Naive thymus-derived CD8-positive, alpha-beta T cell (primary cell): Measurements from ENCODE around the gene PIAS1. TPM values are rescaled to one million over a fixed set of nuclear protein-coding genes. Genes with fewer than 3 reads are reported as not detected.

ENCODE experiments used
- ATAC-seq, 2 donors: fragments of 150-1000 bp; cut with Tn5 transposase in 1 of 2; sonication (Bioruptor Pico), chemical (Tn5 transposase) in 1 of 2; 1 replicate in 1 of 2; 2 replicates in 1 of 2; pipeline ENCODE4 v1.10.0; 2021; ENCODE audit warnings: mild to moderate bottlenecking in 2 of 2, moderate library complexity in 2 of 2
- POLR2A ChIA-PET: fragments of 350-600 bp; sonication (Branson Sonifier 250); formaldehyde crosslinking; loops from one replicate; lab custom pipeline; 2021; ENCODE audit warnings: antibody characterized with exemption; lab: Charles Lee
- DNase-seq, 10 donors: peaks; one replicate each; pipeline versions ENCODE4 v3.0.0 to v3.0.0-alpha.2; 2020 to 2022
- H3K27ac Mint-ChIP-seq, 10 donors: one replicate each; pipeline ENCODE4 v1.8.0; 2020 to 2022; ENCODE audit warnings: mild to moderate bottlenecking in 10 of 10, mixed read lengths in 10 of 10, moderate library complexity in 4 of 10, inconsistent platforms in 1 of 10
- H3K27me3 Mint-ChIP-seq, 5 donors: one replicate each; pipeline ENCODE4 v1.8.0; 2021 to 2022; ENCODE audit warnings: mixed read lengths in 5 of 5
- H3K36me3 Mint-ChIP-seq, 3 donors: one replicate each; pipeline ENCODE4 v1.8.0; 2020 to 2022; ENCODE audit warnings: mixed read lengths in 3 of 3, mild to moderate bottlenecking in 2 of 3, inconsistent platforms in 1 of 3
- H3K4me1 Mint-ChIP-seq, 4 donors: one replicate each; pipeline ENCODE4 v1.8.0; 2021 to 2022; ENCODE audit warnings: mixed read lengths in 4 of 4
- H3K4me3 Mint-ChIP-seq, 10 donors: one replicate each; pipeline ENCODE4 v1.8.0; 2020 to 2022; ENCODE audit warnings: mild to moderate bottlenecking in 10 of 10, mixed read lengths in 10 of 10, moderate library complexity in 6 of 10, inconsistent platforms in 1 of 10
- H3K9me3 Mint-ChIP-seq, 9 donors: one replicate each; pipeline ENCODE4 v1.8.0; 2020 to 2022; ENCODE audit warnings: mixed read lengths in 9 of 9, mild to moderate bottlenecking in 3 of 9, inconsistent platforms in 1 of 9, moderate library complexity in 1 of 9
- polyA plus RNA-seq, 3 donors: library from polyadenylated mRNA; unstranded; fragments of 300-500 nt; fragmentation: Illumina TruSeq; gene quantifications; one replicate each; pipeline ENCODE4 v1.2.3, GENCODE V29; 2021
- total RNA-seq, 8 experiments: library from RNA in 2 of 8; stranded (reverse) in 2 of 8; gene quantifications; one replicate each; pipeline ENCODE4 v1.2.3 and lab custom pipeline; 2021 to 2026

Gene PIAS1
- total and polyA plus RNA-seq, 5 experiments from 2014 or later, result 90.0 to 149 (median 120) TPM

DNA sequence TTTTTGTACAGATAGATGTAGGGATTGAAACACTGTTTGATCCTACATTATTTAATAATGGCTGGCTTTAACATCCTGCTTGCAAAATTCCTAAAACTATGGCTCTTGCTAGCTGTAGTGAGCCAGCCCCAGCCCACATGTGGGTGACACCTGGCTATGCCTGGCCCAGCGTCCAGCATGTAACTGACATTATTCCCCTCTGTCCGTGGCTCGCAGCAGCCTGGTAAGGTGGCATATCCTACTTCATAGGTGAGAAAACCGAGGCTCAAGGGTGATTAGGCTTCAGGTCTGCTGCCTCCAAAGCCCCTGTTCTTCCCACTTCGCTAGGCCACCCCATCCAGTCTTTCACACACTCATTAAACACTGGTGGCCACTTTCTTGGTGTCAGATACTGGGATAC, 149.4 kb downstream of the PIAS1 start:
- Mint-ChIP-seq H3K27me3 (no peaks in the 10 kb centered on the region), H3K4me3 (no peak overlapping the region), H3K27ac (peak overlapping the region in 1 of 10 donors; percentile 32), H3K36me3 (no peaks in the 10 kb centered on the region), H3K4me1 (peaks cover 5 to 9% (median 7%) of the 10 kb centered on the region in 4 donors), H3K9me3 (no peaks in the 10 kb centered on the region)
- no peak for ATAC-seq
- no peak for DNase-seq
- POLR2A ChIA-PET, result interaction anchor here (0.6 kb wide), 1 partner anchor 1255 kb away, joined by 4 read pairs; no protein-coding TSS in a partner anchor

DNA sequence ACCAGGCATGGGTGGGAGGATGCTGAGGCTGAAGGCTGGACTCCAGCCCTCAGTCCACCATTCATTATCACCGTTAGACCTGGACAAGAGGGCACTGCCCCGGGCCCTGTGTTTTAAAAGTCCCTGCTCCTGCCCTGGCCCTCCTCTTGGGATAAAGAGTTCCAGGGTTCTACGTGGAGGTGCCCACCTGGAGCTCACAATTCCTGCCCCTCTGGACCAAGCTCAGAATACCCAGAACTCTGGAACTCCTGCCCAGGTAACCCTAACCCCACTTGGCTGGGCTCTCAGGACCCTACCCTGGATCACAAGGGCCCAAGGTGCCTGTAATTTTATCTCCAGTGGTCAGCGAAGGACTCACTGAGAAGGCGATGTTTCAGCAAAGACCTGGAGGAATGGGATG, 149.8 kb downstream of the PIAS1 start:
- no peak overlapping the region for H3K4me3 Mint-ChIP-seq
- DNase-seq (no peak), ATAC-seq (no peak)
- H3K36me3 Mint-ChIP-seq, result no peaks in the 10 kb centered on the region
- POLR2A ChIA-PET, result interaction anchor here (0.6 kb wide), 1 partner anchor 1254 kb away, joined by 4 read pairs; no protein-coding TSS in a partner anchor
- peaks cover 9 to 14% (median 11%) of the 10 kb centered on the region in 4 donors for H3K4me1 Mint-ChIP-seq
- H3K27me3 Mint-ChIP-seq, result no peaks in the 10 kb centered on the region
- no peak overlapping the region for H3K27ac Mint-ChIP-seq
- no peaks in the 10 kb centered on the region for H3K9me3 Mint-ChIP-seq

DNA sequence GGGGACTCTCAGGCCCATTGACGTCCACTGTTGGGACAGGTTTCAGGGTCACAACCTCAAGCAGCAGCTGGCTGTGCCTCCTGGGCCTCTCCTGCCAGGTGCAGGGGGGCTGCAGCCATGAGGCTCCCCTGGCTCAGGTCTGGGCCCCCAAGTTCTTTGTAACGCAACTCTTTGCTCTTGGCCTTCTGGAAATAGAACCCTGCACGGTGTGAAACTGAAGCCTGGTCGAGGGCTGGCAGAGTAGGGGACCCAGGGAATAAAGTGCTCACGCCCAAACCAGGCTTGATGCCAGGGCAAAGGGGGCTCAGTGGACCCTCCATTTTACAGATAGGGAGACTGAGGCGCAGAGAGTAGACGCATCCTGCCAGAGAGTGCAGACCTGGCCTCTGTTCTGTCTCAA, 150.2 kb downstream of the PIAS1 start:
- Mint-ChIP-seq H3K36me3 (no peaks in the 10 kb centered on the region), H3K27me3 (no peaks in the 10 kb centered on the region), H3K4me3 (no peak overlapping the region), H3K9me3 (no peaks in the 10 kb centered on the region), H3K27ac (no peak overlapping the region), H3K4me1 (peaks cover 9 to 16% (median 14%) of the 10 kb centered on the region in 4 donors)
- POLR2A ChIA-PET, result no interaction called here
- DNase-seq, result no peak
- ATAC-seq, result no peak

DNA sequence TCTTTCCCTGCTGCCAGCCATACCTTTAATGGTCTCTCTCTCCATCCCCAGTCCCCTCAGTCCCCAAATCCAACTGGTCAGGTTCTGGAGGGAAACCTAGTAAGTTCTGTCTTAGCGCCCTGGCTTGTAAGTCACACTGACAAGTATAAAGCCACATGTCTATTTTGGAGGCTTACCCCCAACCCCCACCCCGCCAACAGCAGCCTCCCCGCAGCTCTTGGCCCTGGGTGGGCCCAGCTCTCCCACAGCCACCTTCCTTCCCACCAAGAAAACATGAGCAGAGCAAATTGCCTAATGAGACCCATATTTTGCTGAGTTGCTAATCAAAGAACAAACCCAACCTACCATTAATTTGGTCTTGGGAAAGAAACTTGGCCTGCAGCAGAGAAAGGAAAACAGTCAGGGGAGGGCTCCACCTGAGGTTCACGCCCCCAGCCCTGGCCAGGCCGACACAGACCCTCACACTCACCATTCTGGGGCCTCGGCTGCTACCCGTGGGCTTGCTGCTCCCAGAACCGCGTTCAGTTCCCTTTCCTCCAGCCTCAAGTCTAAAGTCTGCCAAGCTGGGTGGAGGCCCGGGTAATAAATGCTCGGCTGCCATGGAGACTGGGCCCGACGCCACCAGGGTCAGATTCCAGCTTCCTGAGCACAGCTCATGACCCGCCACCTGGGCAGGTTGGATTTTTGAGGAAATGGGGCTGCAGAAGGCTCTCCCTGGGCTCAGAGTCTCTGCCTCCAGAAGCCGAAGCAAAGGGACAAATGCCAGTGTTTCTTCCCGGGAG, 150.9 kb downstream of the PIAS1 start, which contains the start of gene CALML4:
TSS of gene CALML4 (minus strand) at position 557 of the 782 bp plus-strand sequence. CDS start at position 472, 85 bp downstream.
- H3K27ac Mint-ChIP-seq, result peak within 1 kb of the TSS in 2 of 10 donors; percentile 25 to 46
- POLR2A ChIA-PET, result no interaction called here

DNA sequence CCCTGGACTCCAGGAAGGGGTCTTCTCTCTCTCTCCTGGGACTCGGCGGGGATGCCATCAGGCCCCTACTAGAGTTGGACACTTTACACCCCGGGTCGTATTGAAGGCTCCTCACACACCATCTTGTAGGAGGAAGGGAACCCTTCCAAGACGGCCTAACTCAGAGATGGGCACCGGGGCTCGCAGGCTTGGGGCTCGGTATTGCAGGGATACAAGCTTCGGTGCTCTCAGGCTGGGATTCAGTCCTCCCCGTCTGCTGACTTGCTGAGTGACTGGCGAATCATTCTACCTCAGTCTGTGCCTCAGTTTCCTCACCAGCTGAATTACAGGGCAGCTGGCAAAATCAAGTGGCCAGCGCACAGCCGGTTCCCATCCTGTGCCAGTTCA, 151.4 kb downstream of the PIAS1 start:
- ATAC-seq (no peak), DNase-seq (no peak)
- Mint-ChIP-seq H3K9me3 (no peaks in the 10 kb centered on the region), H3K4me1 (peaks cover 13 to 24% (median 23%) of the 10 kb centered on the region in 4 donors), H3K36me3 (no peaks in the 10 kb centered on the region), H3K27me3 (no peaks in the 10 kb centered on the region), H3K4me3 (peak overlapping the region in 1 of 10 donors; percentile 24), H3K27ac (peak overlapping the region in 2 of 10 donors; percentile 25 to 46)
- POLR2A ChIA-PET, result no interaction called here

More for the DNA sequence above, 150.9 kb downstream of the PIAS1 start, which contains the start of gene CALML4:
- Mint-ChIP-seq H3K27me3 (no peaks in the 10 kb centered on the region), H3K4me1 (peaks cover 13 to 22% (median 20%) of the 10 kb centered on the region in 4 donors), H3K9me3 (no peaks in the 10 kb centered on the region), H3K36me3 (no peaks in the 10 kb centered on the region), H3K4me3 (peak within 1 kb of the TSS in 2 of 10 donors; percentile 24 to 49)
- DNase-seq (no peak), ATAC-seq (no peak)

DNA sequence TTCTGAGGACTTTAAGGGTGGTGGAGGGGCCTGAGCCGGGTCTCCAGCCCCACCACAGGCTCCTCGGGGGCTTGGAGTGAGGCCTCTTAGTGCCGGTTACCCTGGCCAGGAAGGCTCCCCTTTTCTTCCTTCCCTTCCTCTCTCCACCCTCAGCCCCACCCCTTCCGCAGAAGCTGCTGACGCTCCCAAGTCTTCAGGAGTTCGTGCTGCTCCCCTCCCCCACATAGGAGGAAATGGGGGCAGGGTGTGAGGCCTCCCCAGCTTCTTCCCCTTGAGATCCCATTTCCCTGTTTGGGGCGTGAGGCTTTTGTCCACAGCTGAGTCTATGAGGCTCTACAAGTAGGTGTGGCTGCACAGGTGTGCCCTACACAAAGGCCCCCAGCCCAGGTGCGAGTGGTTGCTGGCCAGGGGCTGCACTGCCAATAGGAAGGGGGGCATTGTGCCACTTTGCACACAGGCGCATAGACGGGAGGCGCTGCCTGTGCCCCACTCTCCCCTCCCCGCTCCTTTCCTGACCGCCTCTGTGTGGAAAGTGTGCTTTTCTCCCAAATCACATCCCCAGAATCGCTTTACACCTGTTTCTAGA, 151.9 kb downstream of the PIAS1 start:
- H3K4me1 Mint-ChIP-seq, result peaks cover 13 to 24% (median 23%) of the 10 kb centered on the region in 4 donors
- H3K27ac Mint-ChIP-seq, result peak overlapping the region in 3 of 10 donors; percentile 8 to 48 (median 25)
- no peak for DNase-seq
- POLR2A ChIA-PET, result no interaction called here
- no peaks in the 10 kb centered on the region for H3K27me3 Mint-ChIP-seq
- no peak for ATAC-seq
- H3K36me3 Mint-ChIP-seq, result no peaks in the 10 kb centered on the region
- no peaks in the 10 kb centered on the region for H3K9me3 Mint-ChIP-seq
- H3K4me3 Mint-ChIP-seq, result peak overlapping the region in 2 of 10 donors; percentile 24 to 49

DNA sequence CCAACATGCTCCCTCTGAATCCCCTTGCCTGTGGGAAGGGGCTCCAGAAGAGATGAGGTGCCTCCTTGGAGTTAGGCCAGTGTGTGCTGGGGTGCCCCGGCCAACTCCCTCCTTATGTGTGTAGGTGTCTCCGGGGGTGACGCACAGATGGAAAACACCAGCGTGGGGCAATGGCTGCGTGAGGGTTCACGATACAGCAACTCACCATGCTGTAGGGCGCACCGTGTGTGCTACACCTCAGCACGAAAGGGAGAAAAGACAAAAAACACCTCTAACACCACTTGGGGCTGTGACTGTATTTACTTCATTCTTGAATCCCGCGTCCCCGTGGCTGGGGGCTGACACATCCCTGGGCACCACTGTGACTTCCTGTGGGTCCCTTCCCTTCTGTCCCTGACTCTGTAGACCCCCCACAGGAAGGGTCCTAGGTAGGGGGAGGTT, 152.6 kb downstream of the PIAS1 start:
- no peaks in the 10 kb centered on the region for H3K9me3 Mint-ChIP-seq
- peak overlapping the region in 1 of 10 donors; percentile 48 for H3K4me3 Mint-ChIP-seq
- H3K4me1 Mint-ChIP-seq, result peaks cover 11 to 24% (median 23%) of the 10 kb centered on the region in 4 donors
- peak overlapping the region in 1 of 10 donors; percentile 25 for H3K27ac Mint-ChIP-seq
- peaks cover 0 to 2% (median 0%) of the 10 kb centered on the region in 3 donors for H3K36me3 Mint-ChIP-seq
- DNase-seq (no peak), ATAC-seq (no peak)
- POLR2A ChIA-PET, result no interaction called here
- H3K27me3 Mint-ChIP-seq, result no peaks in the 10 kb centered on the region

DNA sequence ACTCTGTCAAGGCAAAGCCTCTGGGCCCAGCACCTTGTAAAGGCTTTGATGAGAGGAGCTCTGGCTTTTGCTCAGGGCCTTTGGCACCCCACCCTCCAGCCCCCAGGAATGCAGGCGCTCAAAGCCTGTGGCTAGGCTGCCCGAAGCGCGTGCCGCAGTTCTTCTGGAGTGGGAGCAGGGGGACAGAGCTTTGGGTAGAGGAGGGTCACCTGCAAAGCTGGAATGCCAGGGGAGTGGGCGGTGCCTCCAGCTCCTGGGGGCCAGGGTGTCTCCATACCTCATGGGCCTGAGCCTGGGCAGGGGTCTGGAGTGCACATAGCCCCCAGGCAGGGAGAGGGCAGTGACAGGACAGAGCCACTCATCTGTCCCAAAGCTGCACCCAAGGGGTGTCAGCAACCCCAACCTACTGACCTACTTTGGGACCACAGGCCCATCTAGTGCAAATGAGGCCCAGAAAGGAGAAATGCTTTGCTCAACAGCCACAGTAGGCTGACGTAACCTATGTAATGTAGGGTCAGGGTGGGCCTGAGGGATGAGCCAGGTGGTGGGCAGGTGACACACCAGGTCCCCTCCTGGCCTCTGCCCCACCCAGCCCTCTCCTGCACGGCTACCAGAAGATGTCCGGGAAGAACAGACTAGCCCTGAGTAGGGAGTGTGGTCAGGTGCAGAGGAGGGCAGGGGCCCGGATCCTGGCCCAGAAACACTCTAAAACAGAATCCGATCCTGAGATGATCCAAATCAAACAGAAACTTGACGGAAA, 153.2 kb downstream of the PIAS1 start:
- ATAC-seq (no peak), DNase-seq (no peak)
- Mint-ChIP-seq H3K9me3 (no peaks in the 10 kb centered on the region), H3K27ac (peak overlapping the region in 1 of 10 donors; percentile 15), H3K4me3 (peak overlapping the region in 1 of 10 donors; percentile 48), H3K4me1 (peaks cover 10 to 24% (median 23%) of the 10 kb centered on the region in 4 donors), H3K36me3 (peaks cover 0 to 2% (median 0%) of the 10 kb centered on the region in 3 donors), H3K27me3 (no peaks in the 10 kb centered on the region)
- POLR2A ChIA-PET, result no interaction called here

DNA sequence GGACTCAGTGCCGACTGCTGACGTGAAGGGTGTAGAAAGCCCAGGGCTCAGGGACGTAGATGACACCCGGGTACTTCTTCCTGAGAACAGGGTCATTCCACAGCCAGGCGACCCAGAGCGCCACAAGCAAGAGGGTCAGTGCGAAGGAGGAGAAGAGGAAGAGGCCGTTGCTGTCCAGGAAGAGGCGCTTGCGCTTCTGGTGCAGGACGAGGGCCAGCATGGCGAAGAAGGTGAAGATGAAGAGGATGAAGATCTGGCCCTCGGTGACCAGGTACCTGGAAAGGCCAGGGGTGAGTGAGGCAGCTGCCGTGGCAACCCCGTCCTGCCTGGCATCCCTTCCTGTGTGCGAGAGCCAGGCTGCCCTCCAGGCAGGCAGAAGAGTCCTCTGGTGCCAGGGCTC, 154.0 kb downstream of the PIAS1 start:
- H3K27me3 Mint-ChIP-seq, result no peaks in the 10 kb centered on the region
- peaks cover 10 to 24% (median 23%) of the 10 kb centered on the region in 4 donors for H3K4me1 Mint-ChIP-seq
- H3K36me3 Mint-ChIP-seq, result peaks cover 0 to 2% (median 0%) of the 10 kb centered on the region in 3 donors
- H3K4me3 Mint-ChIP-seq, result peak overlapping the region in 3 of 10 donors; percentile 3 to 69 (median 24)
- ATAC-seq (no peak), DNase-seq (no peak)
- H3K9me3 Mint-ChIP-seq, result no peaks in the 10 kb centered on the region
- POLR2A ChIA-PET, result no interaction called here
- peak overlapping the region in 2 of 10 donors; percentile 2 to 84 for H3K27ac Mint-ChIP-seq

DNA sequence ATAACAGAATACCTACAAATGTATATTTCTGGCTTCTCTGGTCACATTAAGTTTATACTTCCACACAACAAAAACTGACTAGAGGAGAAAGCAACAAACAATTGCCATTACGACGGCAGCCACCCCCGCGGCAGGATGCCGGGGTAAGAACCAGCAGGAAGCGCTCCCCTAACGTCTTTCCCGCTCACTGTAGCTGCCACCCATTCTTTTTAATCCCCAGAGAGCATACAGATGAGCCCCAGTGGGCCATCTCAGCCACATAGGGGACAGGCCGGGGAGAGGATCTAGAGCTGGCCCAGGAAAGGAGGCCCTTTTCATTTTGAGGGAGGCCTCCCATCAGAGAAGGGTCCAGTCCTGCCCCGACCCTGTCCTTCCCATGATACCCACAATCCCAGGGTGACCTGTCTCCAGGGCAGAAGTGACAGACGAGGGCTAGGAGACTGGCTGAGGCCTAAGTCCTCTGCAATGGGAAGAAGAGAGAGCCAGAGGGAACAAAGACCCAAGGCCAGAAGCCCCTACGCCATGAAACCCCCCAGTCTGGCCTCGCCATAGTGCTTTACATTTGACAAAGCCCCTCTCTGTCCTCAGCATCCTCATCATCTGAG, 154.6 kb downstream of the PIAS1 start:
- H3K27me3 Mint-ChIP-seq, result no peaks in the 10 kb centered on the region

DNA sequence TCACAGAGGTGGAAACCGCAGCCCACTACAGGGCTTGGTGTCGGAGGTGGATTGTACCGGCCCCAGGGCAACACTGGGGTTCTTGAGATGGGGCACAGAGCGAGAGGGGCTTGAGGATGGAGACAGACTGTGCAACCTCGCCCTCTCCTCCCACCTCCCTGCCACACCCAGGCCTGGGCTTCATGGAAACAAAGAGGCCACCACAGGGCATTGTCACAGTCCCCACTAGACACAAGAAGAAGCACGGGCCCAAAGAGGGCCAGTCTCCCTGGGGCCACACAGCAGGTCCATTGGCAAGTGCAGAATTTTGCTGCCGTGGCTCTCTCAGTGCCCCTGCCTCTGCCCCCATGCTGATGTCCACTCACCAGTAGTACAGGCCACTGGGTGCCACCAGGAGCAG, 155.2 kb downstream of the PIAS1 start:
- peak overlapping the region in 5 of 10 donors; percentile 43 to 91 (median 79) for H3K27ac Mint-ChIP-seq

More for the DNA sequence above, 154.6 kb downstream of the PIAS1 start:
- peak overlapping the region in 8 of 10 donors; percentile 12 to 84 (median 42) for H3K27ac Mint-ChIP-seq
- peaks cover 0 to 2% (median 0%) of the 10 kb centered on the region in 3 donors for H3K36me3 Mint-ChIP-seq
- H3K4me3 Mint-ChIP-seq, result peak overlapping the region in 6 of 10 donors; percentile 6 to 69 (median 42)
- peak in 1 of 2 donors; percentile 51 for ATAC-seq
- DNase-seq, result no peak
- H3K9me3 Mint-ChIP-seq, result no peaks in the 10 kb centered on the region
- POLR2A ChIA-PET, result no interaction called here
- peaks cover 10 to 24% (median 23%) of the 10 kb centered on the region in 4 donors for H3K4me1 Mint-ChIP-seq

More for the DNA sequence above, 155.2 kb downstream of the PIAS1 start:
- Mint-ChIP-seq H3K4me3 (peak overlapping the region in 1 of 10 donors; percentile 22), H3K27me3 (no peaks in the 10 kb centered on the region), H3K4me1 (peaks cover 10 to 24% (median 23%) of the 10 kb centered on the region in 4 donors), H3K9me3 (no peaks in the 10 kb centered on the region), H3K36me3 (peaks cover 0 to 2% (median 0%) of the 10 kb centered on the region in 3 donors)
- POLR2A ChIA-PET, result no interaction called here
- ATAC-seq (no peak), DNase-seq (no peak)
